ENCODE data around the gene OR7A10. TPM values are rescaled to one million over a fixed set of nuclear protein-coding genes. Genes with fewer than 3 reads are reported as not detected.
"Not testable (repeated sequence)": the region's sequence is repeated elsewhere in the genome, so short reads cannot be mapped to it uniquely, and the experiment has no call there.

OR7A10 gene
- total and polyA plus RNA-seq, 12 donors = not detected

DNA sequence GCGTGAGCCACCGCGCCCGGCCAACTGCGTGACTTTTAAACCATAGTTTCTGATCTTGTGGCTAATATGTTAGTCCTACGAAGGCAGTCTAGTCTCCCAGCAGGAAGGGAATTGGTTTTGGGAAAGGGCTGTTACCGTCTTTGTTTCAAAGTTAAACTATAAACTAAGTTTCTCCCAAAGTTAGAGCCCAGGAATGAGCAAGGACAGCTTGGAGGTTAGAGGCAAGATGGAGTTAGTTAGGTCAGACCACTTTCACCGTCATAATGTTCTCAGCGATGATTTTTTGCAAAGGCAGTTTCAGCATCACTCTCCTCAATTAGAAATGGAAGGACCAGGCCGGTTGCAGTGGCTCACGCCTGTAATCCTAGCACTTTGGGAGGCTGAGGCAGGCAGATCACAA lies 52.7 kb downstream of the OR7A10 start:
- no peak overlapping the region for H3K27ac ChIP-seq
- H3K36me3 ChIP-seq = no peaks in the 10 kb centered on the region
- H3K4me1 ChIP-seq = peaks cover 0 to 3% (median 0%) of the 10 kb centered on the region in 9 donors
- H3K27me3 ChIP-seq = peaks cover 0 to 8% (median 0%) of the 10 kb centered on the region in 7 donors
- whole genome bisulfite sequencing, 2 donors = 90 to 93% methylated on average over 11 of the region's 11 CpGs
- intact Hi-C loops (cut with DNase I) = no loop called here
- peaks cover 0 to 10% (median 0%) of the 10 kb centered on the region in 11 donors for H3K9me3 ChIP-seq
- ATAC-seq (no peak), DNase-seq (no peak)
- no peak overlapping the region for H3K4me3 ChIP-seq
- TF ChIP-seq, protein P1, sequence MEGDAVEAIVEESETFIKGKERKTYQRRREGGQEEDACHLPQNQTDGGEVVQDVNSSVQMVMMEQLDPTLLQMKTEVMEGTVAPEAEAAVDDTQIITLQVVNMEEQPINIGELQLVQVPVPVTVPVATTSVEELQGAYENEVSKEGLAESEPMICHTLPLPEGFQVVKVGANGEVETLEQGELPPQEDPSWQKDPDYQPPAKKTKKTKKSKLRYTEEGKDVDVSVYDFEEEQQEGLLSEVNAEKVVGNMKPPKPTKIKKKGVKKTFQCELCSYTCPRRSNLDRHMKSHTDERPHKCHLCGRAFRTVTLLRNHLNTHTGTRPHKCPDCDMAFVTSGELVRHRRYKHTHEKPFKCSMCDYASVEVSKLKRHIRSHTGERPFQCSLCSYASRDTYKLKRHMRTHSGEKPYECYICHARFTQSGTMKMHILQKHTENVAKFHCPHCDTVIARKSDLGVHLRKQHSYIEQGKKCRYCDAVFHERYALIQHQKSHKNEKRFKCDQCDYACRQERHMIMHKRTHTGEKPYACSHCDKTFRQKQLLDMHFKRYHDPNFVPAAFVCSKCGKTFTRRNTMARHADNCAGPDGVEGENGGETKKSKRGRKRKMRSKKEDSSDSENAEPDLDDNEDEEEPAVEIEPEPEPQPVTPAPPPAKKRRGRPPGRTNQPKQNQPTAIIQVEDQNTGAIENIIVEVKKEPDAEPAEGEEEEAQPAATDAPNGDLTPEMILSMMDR (IDR thresholded peaks at IDR 0.05) = no peak

DNA sequence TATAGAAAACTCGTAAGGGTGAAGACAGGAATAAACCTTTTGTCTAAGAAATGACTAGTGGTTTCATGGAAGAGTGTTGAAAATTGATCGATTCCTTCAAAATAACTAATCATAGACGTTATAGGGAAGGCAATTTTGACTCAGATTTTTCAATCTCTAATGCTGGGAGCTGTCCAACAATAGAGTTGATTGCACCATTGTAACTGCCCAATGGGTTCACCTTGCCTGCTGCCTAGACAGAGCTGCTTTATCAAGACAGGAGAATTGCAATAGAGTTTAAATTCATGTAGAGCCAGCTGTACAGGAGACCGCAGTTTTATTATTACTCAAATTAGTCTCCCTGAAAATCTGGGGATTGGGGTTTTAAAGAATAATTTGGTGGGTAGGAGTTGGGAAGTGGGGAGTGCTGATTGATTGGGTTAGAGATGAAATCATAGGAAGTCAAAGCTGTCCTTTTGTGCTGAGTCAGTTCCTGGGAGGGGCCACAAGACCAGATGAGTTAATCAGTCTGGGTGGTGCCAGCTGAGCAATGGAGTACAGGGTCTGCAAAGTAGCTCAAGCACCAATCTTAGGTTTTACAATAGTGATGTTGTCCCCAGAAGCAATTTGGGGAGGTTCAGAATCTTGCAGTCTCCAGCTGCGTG lies 53.5 kb downstream of the OR7A10 start:
- ATAC-seq (no peak), DNase-seq (no peak)
- peaks cover 0 to 10% (median 0%) of the 10 kb centered on the region in 11 donors for H3K9me3 ChIP-seq
- peaks cover 0 to 3% (median 0%) of the 10 kb centered on the region in 9 donors for H3K4me1 ChIP-seq
- intact Hi-C loops (cut with DNase I) = no loop called here
- H3K36me3 ChIP-seq = no peaks in the 10 kb centered on the region
- peaks cover 0 to 8% (median 0%) of the 10 kb centered on the region in 7 donors for H3K27me3 ChIP-seq
- H3K4me3 ChIP-seq = no peak overlapping the region
- TF ChIP-seq, protein P1 (IDR thresholded peaks at IDR 0.05) = no peak
- 77 to 85% methylated on average over 5 of the region's 5 CpGs for WGBS, 2 donors
- no peak overlapping the region for H3K27ac ChIP-seq

- WGBS, 2 donors = 76 to 78% methylated on average over 6 of the region's 6 CpGs
- intact Hi-C loops (cut with DNase I) = not testable (repeated sequence)
Measured at GRCh38 chr19:14792250-14792649, 56.5 kb downstream of the OR7A10 start.

More at GRCh38 chr19:14792250-14792649, 56.5 kb downstream of the OR7A10 start:
- H3K9me3 ChIP-seq = peaks cover 0 to 20% (median 0%) of the 10 kb centered on the region in 11 donors
- H3K27me3 ChIP-seq, H3K27ac ChIP-seq, H3K4me1 ChIP-seq, H3K4me3 ChIP-seq, H3K36me3 ChIP-seq, DNase-seq, ATAC-seq: not testable (repeated sequence)

Other genes starting within 250 kb of the OR7A10 start
- under 1 TPM in 7 of 10 donors, not detected in 3; 0.15 to 0.78 (median 0.26) TPM for gene ADGRE3, start 174.1 kb downstream of the OR7A10 start, total RNA-seq
- gene ADGRE3, start 174.1 kb downstream of the OR7A10 start, polyA plus RNA-seq = under 1 TPM in 1 of 2 donors, not detected in 1; 0.01 TPM
- 10 to 100 TPM in 2 of 10 donors, 1 to 10 TPM in 8; 5.8 to 10.3 (median 8.5) TPM for gene ZNF333, start 158.9 kb downstream of the OR7A10 start, total RNA-seq
- 10 to 100 TPM in 1 of 2 donors, 1 to 10 TPM in 1; 4.2 to 12.8 TPM for gene ZNF333, start 158.9 kb downstream of the OR7A10 start, polyA plus RNA-seq
- 1 to 10 TPM in 4 of 10 donors, under 1 TPM in 6; 0.17 to 5.0 (median 0.87) TPM for gene ADGRE2, start 70.4 kb downstream of the OR7A10 start, total RNA-seq
- under 1 TPM; 0.38 to 0.44 TPM for gene ADGRE2, start 70.4 kb downstream of the OR7A10 start, polyA plus RNA-seq
- gene OR7A5, start 13.7 kb downstream of the OR7A10 start, total RNA-seq = not detected
- not detected for gene OR7A5, start 13.7 kb downstream of the OR7A10 start, polyA plus RNA-seq
- gene OR7C1, start 13.7 kb downstream of the OR7A10 start, total RNA-seq = under 1 TPM in 3 of 10 donors, not detected in 7; 0.02 to 0.06 (median 0.02) TPM
- gene OR7C1, start 13.7 kb downstream of the OR7A10 start, polyA plus RNA-seq = under 1 TPM; 0.01 to 0.07 TPM
- gene OR7A17, start 37.2 kb upstream of the OR7A10 start, total RNA-seq = not detected
- gene OR7A17, start 37.2 kb upstream of the OR7A10 start, polyA plus RNA-seq = not detected
- not detected for gene OR7C2, start 92.6 kb upstream of the OR7A10 start, total RNA-seq
- not detected for gene OR7C2, start 92.6 kb upstream of the OR7A10 start, polyA plus RNA-seq
- gene SLC1A6, start 130.9 kb upstream of the OR7A10 start, total RNA-seq = not detected
- not detected for gene SLC1A6, start 130.9 kb upstream of the OR7A10 start, polyA plus RNA-seq
- gene CASP14, start 200.6 kb upstream of the OR7A10 start, total RNA-seq = not detected
- gene CASP14, start 200.6 kb upstream of the OR7A10 start, polyA plus RNA-seq = not detected
- not detected for gene OR1I1, start 233.3 kb upstream of the OR7A10 start, total RNA-seq
- gene OR1I1, start 233.3 kb upstream of the OR7A10 start, polyA plus RNA-seq = not detected

All from heart right ventricle (tissue), 16 donors.